SK-N-SH treated with all-trans-retinoic acid at 6 μM for 48 hours (cell line): ENCODE results near the gene RBAK.
"Not testable (repeated sequence)": the region's sequence is repeated elsewhere in the genome, so short reads cannot be mapped to it uniquely, and the experiment has no call there.

Experiments
- BACH2 ChIP-seq: fragments of 250-450 bp; sonication (Bioruptor Pico); IDR thresholded peaks from 2 replicates; pipeline ENCODE4 v1.9.0; 2021; ENCODE audit warnings: mild to moderate bottlenecking, borderline replicate concordance
- CSRNP3 ChIP-seq: fragments of 250-450 bp; sonication (Bioruptor Pico); IDR thresholded peaks from 2 replicates; pipeline ENCODE4 v1.5.1; 2021; ENCODE audit warnings: mild to moderate bottlenecking, moderate library complexity
- GLIS3 ChIP-seq: fragments of 250-450 bp; sonication (Bioruptor Pico); IDR thresholded peaks from 2 replicates; pipeline ENCODE4 v1.5.0; 2020; ENCODE audit warnings: mild to moderate bottlenecking, moderate library complexity
- PATZ1 ChIP-seq: fragments of 250-450 bp; sonication (Bioruptor Pico); IDR thresholded peaks from 2 replicates; pipeline ENCODE4 v1.8.0; 2020; ENCODE audit warnings: mild to moderate bottlenecking, moderate library complexity, borderline replicate concordance
- PPARA ChIP-seq: fragments of 250-450 bp; sonication (Bioruptor Pico); IDR thresholded peaks from 2 replicates; pipeline ENCODE4 v1.5.0; 2020; ENCODE audit warnings: mild to moderate bottlenecking, borderline replicate concordance
- SNAI2 ChIP-seq: fragments of 250-450 bp; sonication (Bioruptor Pico); IDR thresholded peaks from 2 replicates; pipeline ENCODE4 v1.5.0; 2020; ENCODE audit warnings: mild to moderate bottlenecking, moderate library complexity
- TCF4 ChIP-seq: fragments of 250-450 bp; sonication (Bioruptor Pico); IDR thresholded peaks from 2 replicates; pipeline ENCODE4 v1.8.0; 2021; ENCODE audit warnings: mild to moderate bottlenecking, moderate library complexity, borderline replicate concordance
- TSHZ2 ChIP-seq: fragments of 250-450 bp; sonication (Bioruptor Pico); IDR thresholded peaks from 2 replicates; pipeline ENCODE4 v1.5.0; 2020; ENCODE audit warnings: mild to moderate bottlenecking, moderate library complexity
- ZFP30 ChIP-seq: fragments of 450-650 bp; formaldehyde crosslinking; IDR thresholded peaks from 2 replicates; pipeline ENCODE4 v1.5.0; 2022; ENCODE audit warnings: mild to moderate bottlenecking, moderate library complexity

- not testable (repeated sequence) for TF ChIP-seq TCF4 (CRISPR knock-in tag); BACH2; ZFP30 (CRISPR knock-in tag); PPARA (CRISPR knock-in tag); TSHZ2 (CRISPR knock-in tag); PATZ1; GLIS3 (CRISPR knock-in tag); CSRNP3 (CRISPR knock-in tag); SNAI2
Observed at GRCh38 chr7:5017626-5018025, 28.0 kb upstream of the RBAK start.
